OCI-LY1 (cell line): ENCODE data around the gene FSD1L.
A peak's percentile ranks its signal among the peaks of the same experiment; 100 is the strongest.

Experiments used
- H2AFZ ChIP-seq: fragments of 200-600 bp; sonication (generic), shearing (Covaris generic); 2 replicates; pipeline ENCODE4 v1.6.0; 2014; ENCODE audit warnings: antibody characterized with exemption, mild to moderate bottlenecking, low read length
- H3F3A ChIP-seq: fragments of 200-600 bp; sonication (generic), shearing (Covaris generic); 2 replicates; pipeline ENCODE4 v1.6.0; 2014; ENCODE audit warnings: mild to moderate bottlenecking, antibody characterized with exemption, low read length, moderate library complexity; ENCODE audit not compliant: insufficient read depth
- H3K27ac ChIP-seq: fragments of 200-600 bp; sonication (generic); 2 replicates; pipeline ENCODE4 v1.5.1; 2014; ENCODE audit warnings: low read length, mixed run types, mild to moderate bottlenecking, low read depth; ENCODE audit not compliant: poor library complexity, severe bottlenecking
- H3K27me3 ChIP-seq: fragments of 200-600 bp; sonication (generic); 2 replicates; pipeline ENCODE4 v1.6.0; 2014; ENCODE audit warnings: antibody characterized with exemption, mild to moderate bottlenecking, low read length, moderate library complexity; ENCODE audit not compliant: insufficient read depth
- H3K36me3 ChIP-seq: fragments of 200-600 bp; sonication (generic); 2 replicates; pipeline ENCODE4 v1.6.1; 2014; ENCODE audit warnings: mild to moderate bottlenecking, antibody characterized with exemption, low read length, moderate library complexity, mixed read lengths; ENCODE audit not compliant: insufficient read depth
- H3K4me1 ChIP-seq: fragments of 200-600 bp; sonication (generic); 2 replicates; pipeline ENCODE4 v1.5.1; 2014; ENCODE audit warnings: mild to moderate bottlenecking, low read length, moderate library complexity; ENCODE audit not compliant: insufficient read depth, severe bottlenecking
- H3K4me2 ChIP-seq: fragments of 200-600 bp; sonication (generic), shearing (Covaris generic); 2 replicates; pipeline ENCODE4 v1.6.1; 2014; ENCODE audit warnings: low read length
- H3K4me3 ChIP-seq: fragments of 200-600 bp; sonication (generic); 2 replicates; pipeline ENCODE4 v1.5.1; 2014; ENCODE audit warnings: low read length, low read depth, mild to moderate bottlenecking, mixed read lengths; ENCODE audit not compliant: poor library complexity, severe bottlenecking
- H3K79me2 ChIP-seq: fragments of 200-600 bp; shearing (Covaris generic); 2 replicates; pipeline ENCODE4 v1.6.1; 2016; ENCODE audit warnings: mixed run types, low read length, mixed read lengths; ENCODE audit not compliant: insufficient read depth
- H3K9ac ChIP-seq: fragments of 200-600 bp; sonication (generic), shearing (Covaris generic); 2 replicates; pipeline ENCODE4 v1.6.1; 2014; ENCODE audit warnings: mild to moderate bottlenecking, low read length, mixed read lengths
- H3K9me2 ChIP-seq: fragments of 200-600 bp; sonication (generic), shearing (Covaris generic); 2 replicates; pipeline ENCODE4 v1.6.1; 2014; ENCODE audit warnings: low read depth, mild to moderate bottlenecking, low read length, mixed read lengths
- H3K9me3 ChIP-seq: fragments of 200-600 bp; shearing (Covaris generic); 2 replicates; pipeline ENCODE4 v1.6.1; 2014; ENCODE audit warnings: low read length, mixed read lengths
- H4K20me1 ChIP-seq: fragments of 200-600 bp; sonication (generic), shearing (Covaris generic); 2 replicates; pipeline ENCODE4 v1.6.0; 2016; ENCODE audit warnings: mild to moderate bottlenecking, low read length; ENCODE audit not compliant: insufficient read depth
- CTCF ChIP-seq: fragments of 200-600 bp; sonication (generic), shearing (Covaris generic); IDR thresholded peaks from 2 replicates; pipeline ENCODE4 v1.5.1; 2017; ENCODE audit warnings: mild to moderate bottlenecking, antibody characterized with exemption, low read length, moderate library complexity, mixed read lengths
- EZH2 ChIP-seq: fragments of 200-600 bp; sonication (generic), shearing (Covaris generic); IDR thresholded peaks from 2 replicates; pipeline ENCODE4 v1.8.0; 2017; ENCODE audit warnings: borderline replicate concordance, mixed run types, mild to moderate bottlenecking, antibody characterized with exemption, low read length, moderate library complexity, mixed read lengths

Gene FSD1L

GRCh38 chr9:105447814-105448812 lies at the start of gene FSD1L:
TSS of gene FSD1L (plus strand) at chr9:105448034. CDS start at chr9:105448221, 187 bp downstream.
- Histone ChIP-seq H4K20me1 (no peaks in the 10 kb centered on the region), H3K27ac (no peak within 1 kb of the TSS), H2AFZ (peak within 1 kb of the TSS; percentile 96), H3K9ac (peak within 1 kb of the TSS; percentile 76), H3K9me3 (no peaks in the 10 kb centered on the region), H3K4me2 (peak within 1 kb of the TSS; percentile 87), H3K9me2 (no peaks in the 10 kb centered on the region), H3K79me2 (no peaks in the 10 kb centered on the region), H3K27me3 (no peaks in the 10 kb centered on the region), H3F3A (no peaks in the 10 kb centered on the region; the same call in 1 of the 2 replicates), H3K4me1 (peaks cover 25% of the 10 kb centered on the region), H3K36me3 (no peaks in the 10 kb centered on the region), H3K4me3 (peak within 1 kb of the TSS; percentile 75)
- TF ChIP-seq CTCF, result peak; percentile 42; the same call in 1 of the 2 replicates
- TF ChIP-seq EZH2, result no peak

- H3K4me3 ChIP-seq, result no peak overlapping the region
- no peaks in the 10 kb centered on the region for H3K79me2 ChIP-seq
- H2AFZ ChIP-seq, result no peak overlapping the region
- H3K9ac ChIP-seq, result no peak overlapping the region
- H3F3A ChIP-seq, result no peaks in the 10 kb centered on the region
- no peaks in the 10 kb centered on the region for H3K9me2 ChIP-seq
- H3K27ac ChIP-seq, result no peak overlapping the region
- no peaks in the 10 kb centered on the region for H3K9me3 ChIP-seq
- no peaks in the 10 kb centered on the region for H3K27me3 ChIP-seq
- H4K20me1 ChIP-seq, result no peaks in the 10 kb centered on the region
- H3K4me2 ChIP-seq, result no peak overlapping the region
- TF ChIP-seq CTCF (no peak), EZH2 (no peak)
- H3K36me3 ChIP-seq, result no peaks in the 10 kb centered on the region
- H3K4me1 ChIP-seq, result peaks cover 31% of the 10 kb centered on the region
Measured at GRCh38 chr9:105399117-105399516, 48.7 kb upstream of the FSD1L start.

- peak overlapping the region; percentile 32 for H3K27ac ChIP-seq
- H3K4me2 ChIP-seq, result no peak overlapping the region
- H3K4me3 ChIP-seq, result no peak overlapping the region
- H3K9me3 ChIP-seq, result no peaks in the 10 kb centered on the region
- no peaks in the 10 kb centered on the region for H3K9me2 ChIP-seq
- H3K9ac ChIP-seq, result no peak overlapping the region
- no peak; the same call in 1 of the 2 replicates for TF ChIP-seq CTCF
- TF ChIP-seq EZH2, result no peak
- H3K79me2 ChIP-seq, result no peaks in the 10 kb centered on the region
- peaks cover 56% of the 10 kb centered on the region for H3K4me1 ChIP-seq
- H3K27me3 ChIP-seq, result no peaks in the 10 kb centered on the region
- H3F3A ChIP-seq, result peaks cover 3% of the 10 kb centered on the region; the same call in 1 of the 2 replicates
- no peaks in the 10 kb centered on the region for H3K36me3 ChIP-seq
- no peak overlapping the region for H2AFZ ChIP-seq
- no peaks in the 10 kb centered on the region for H4K20me1 ChIP-seq
Measured at GRCh38 chr9:105401651-105402050, 46.2 kb upstream of the FSD1L start.
